CD8-positive, alpha-beta memory T cell (primary cell): ENCODE measurements around the gene PLCD4. TPM values are rescaled to one million over a fixed set of nuclear protein-coding genes. Genes with fewer than 3 reads are reported as not detected.

Experiments
- CTCF ChIA-PET: fragments of 350-600 bp; sonication (Branson Sonifier 250); formaldehyde crosslinking; loops from one replicate; lab custom pipeline; 2021; ENCODE audit warnings: antibody characterized with exemption; lab: Charles Lee
- POLR2A ChIA-PET: fragments of 350-600 bp; sonication (Branson Sonifier 250); formaldehyde crosslinking; loops from one replicate; lab custom pipeline; 2021; ENCODE audit warnings: antibody characterized with exemption; lab: Charles Lee
- DNase-seq, 5 donors: peaks; one replicate each; pipeline versions ENCODE4 v3.0.0 to v3.0.0-alpha.2; 2020 to 2022; ENCODE audit warnings: mixed read lengths in 1 of 5
- H3K27ac ChIP-seq: one replicate; pipeline ENCODE4 v1.7.0; 2013; ENCODE audit warnings: low read depth, mild to moderate bottlenecking, low read length, moderate library complexity
- H3K27me3 ChIP-seq: 2 replicates; pipeline ENCODE4 v1.7.0; 2013; ENCODE audit warnings: low read length, mild to moderate bottlenecking; ENCODE audit not compliant: insufficient read depth, poor library complexity, severe bottlenecking
- H3K36me3 ChIP-seq: 2 replicates; pipeline ENCODE4 v1.7.0; 2013; ENCODE audit warnings: mild to moderate bottlenecking, low read length, moderate library complexity; ENCODE audit not compliant: insufficient read depth
- H3K4me1 ChIP-seq: 2 replicates; pipeline ENCODE4 v1.7.0; 2013; ENCODE audit warnings: mild to moderate bottlenecking, low read length, moderate library complexity; ENCODE audit not compliant: insufficient read depth
- H3K4me3 ChIP-seq: 2 replicates; pipeline ENCODE4 v1.7.0; 2013; ENCODE audit warnings: mild to moderate bottlenecking, low read length
- H3K9me3 ChIP-seq: 2 replicates; pipeline ENCODE4 v1.7.0; 2013; ENCODE audit warnings: mild to moderate bottlenecking, low read length
- H3K27ac Mint-ChIP-seq, 8 donors: one replicate each; pipeline ENCODE4 v1.8.0; 2020 to 2021; ENCODE audit warnings: mixed read lengths in 8 of 8, mild to moderate bottlenecking in 6 of 8, inconsistent platforms in 3 of 8, moderate library complexity in 3 of 8
- H3K27me3 Mint-ChIP-seq, 2 donors: one replicate each; pipeline ENCODE4 v1.8.0; 2020 to 2021; ENCODE audit warnings: mixed read lengths in 2 of 2, mild to moderate bottlenecking in 1 of 2, moderate library complexity in 1 of 2
- H3K36me3 Mint-ChIP-seq, 3 donors: one replicate each; pipeline ENCODE4 v1.8.0; 2020 to 2021; ENCODE audit warnings: mixed read lengths in 3 of 3, inconsistent platforms in 1 of 3, mild to moderate bottlenecking in 1 of 3
- H3K4me1 Mint-ChIP-seq, 3 donors: one replicate each; pipeline ENCODE4 v1.8.0; 2020 to 2021; ENCODE audit warnings: mixed read lengths in 3 of 3, inconsistent platforms in 1 of 3, mild to moderate bottlenecking in 1 of 3
- H3K4me3 Mint-ChIP-seq, 7 donors: one replicate each; pipeline ENCODE4 v1.8.0; 2020 to 2021; ENCODE audit warnings: mixed read lengths in 7 of 7, mild to moderate bottlenecking in 6 of 7, moderate library complexity in 4 of 7, inconsistent platforms in 2 of 7
- H3K9me3 Mint-ChIP-seq, 5 donors: one replicate each; pipeline ENCODE4 v1.8.0; 2020 to 2022; ENCODE audit warnings: mixed read lengths in 5 of 5, mild to moderate bottlenecking in 3 of 5, moderate library complexity in 2 of 5, inconsistent platforms in 1 of 5
- polyA plus RNA-seq: library from polyadenylated mRNA; unstranded; fragments of 300-500 nt; fragmentation: Illumina TruSeq; gene quantifications from one replicate; pipeline ENCODE4 v1.2.3, GENCODE V29; 2021
- total RNA-seq, 2 experiments: library from RNA; stranded (reverse); gene quantifications; one replicate each; pipeline ENCODE4 v1.2.3, GENCODE V29; 2021

PLCD4 gene
- total and polyA plus RNA-seq, 3 experiments from 2014 or later, result 0.16 to 0.49 TPM; not detected in 1

DNA sequence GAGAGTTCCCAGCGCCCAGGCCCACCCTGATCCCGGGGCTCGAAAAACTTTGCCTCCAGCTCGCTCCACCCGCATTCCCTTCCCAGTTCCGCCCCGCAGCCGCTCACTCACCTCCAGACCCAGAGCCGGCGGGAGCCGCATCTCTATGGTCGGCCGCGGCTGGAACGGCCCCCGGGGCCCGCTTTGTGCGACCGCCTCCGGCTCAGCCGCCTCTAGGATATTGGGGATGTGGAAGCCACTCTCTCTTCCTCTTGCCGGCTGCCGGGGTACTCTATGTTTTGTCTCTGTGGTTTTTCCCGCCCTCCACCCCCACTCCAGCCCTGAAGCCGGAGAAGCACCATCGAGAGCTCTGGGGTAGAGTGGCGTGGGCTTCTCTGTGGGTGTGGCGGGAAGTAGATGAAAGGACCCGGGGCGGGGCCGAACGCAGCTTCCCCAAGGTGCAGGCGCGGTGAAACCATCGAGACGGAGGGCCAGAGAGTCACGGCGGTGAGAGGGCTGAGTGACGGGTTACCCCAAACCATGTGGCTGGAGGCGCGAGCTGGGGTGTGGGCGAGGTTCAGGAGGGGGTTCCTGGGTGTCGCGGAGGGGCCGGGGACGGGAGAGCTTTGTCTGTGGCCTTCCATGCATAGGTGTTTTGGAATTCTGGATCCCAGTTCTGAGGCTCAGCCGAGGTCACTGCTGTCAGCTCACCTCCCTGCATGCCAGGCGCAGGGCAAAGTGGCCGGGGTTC, 51.7 kb downstream of the PLCD4 start, which contains the start of the genes BCS1L and ZNF142:
BCS1L (plus strand) TSS at position 426 of the 730 bp plus-strand sequence. CDS start 1,305 bp downstream, outside the sequence.
ZNF142 (minus strand) TSS at position 366 of the 730 bp plus-strand sequence. CDS start 3,194 bp downstream, outside the sequence.
- peak within 1 kb of the TSS; percentile 80 for H3K27ac ChIP-seq
- no peaks in the 10 kb centered on the region for H3K9me3 ChIP-seq
- ChIA-PET POLR2A (interaction anchor here (0.6 to 3.5 kb wide), 9 partner anchors 11 to 547 kb away, joined by 3 to 39 read pairs (median 4); partner anchors contain the start of genes AAMP, PNKD, RNF25 and STK36), CTCF (interaction anchor here (0.7 to 4.8 kb wide), 13 partner anchors 11 to 303 kb away, joined by 3 to 40 read pairs (median 4); partner anchors contain the start of genes CATIP, RNF25, STK36 and WNT10A)
- Mint-ChIP-seq H3K4me1 (peaks cover 26 to 44% (median 43%) of the 10 kb centered on the region in 3 donors), H3K4me3 (peak within 1 kb of the TSS; percentile 90 to 98 (median 94)), H3K9me3 (no peaks in the 10 kb centered on the region), H3K36me3 (peaks cover 0 to 70% (median 19%) of the 10 kb centered on the region in 3 donors), H3K27me3 (no peaks in the 10 kb centered on the region), H3K27ac (peak within 1 kb of the TSS; percentile 61 to 98 (median 94))
- H3K36me3 ChIP-seq, result peaks cover 26% of the 10 kb centered on the region
- H3K27me3 ChIP-seq, result no peaks in the 10 kb centered on the region
- peak; percentile 79 to 93 (median 88) for DNase-seq
- H3K4me3 ChIP-seq, result peak within 1 kb of the TSS; percentile 88
- H3K4me1 ChIP-seq, result peaks cover 19% of the 10 kb centered on the region

GRCh38 chr2:218659988-218660358, 52.3 kb downstream of the PLCD4 start:
- H3K36me3 ChIP-seq, result peaks cover 31% of the 10 kb centered on the region
- POLR2A ChIA-PET, result interaction anchor here (0.5 to 3.5 kb wide), 9 partner anchors 11 to 546 kb away, joined by 3 to 39 read pairs (median 5); partner anchors contain the start of genes RNF25, STK36 and TTLL4

GRCh38 chr2:218662377-218662776, 54.7 kb downstream of the PLCD4 start:
- no peaks in the 10 kb centered on the region for H3K27me3 ChIP-seq
- H3K4me1 ChIP-seq, result peaks cover 19% of the 10 kb centered on the region
- H3K27ac ChIP-seq, result no peak overlapping the region
- H3K4me3 Mint-ChIP-seq, result peak overlapping the region in 1 of 7 donors; percentile 37
- peak overlapping the region in 2 of 8 donors; percentile 42 to 58 for H3K27ac Mint-ChIP-seq
- peaks cover 0 to 69% (median 22%) of the 10 kb centered on the region in 3 donors for H3K36me3 Mint-ChIP-seq
- no peaks in the 10 kb centered on the region for H3K27me3 Mint-ChIP-seq
- no peak overlapping the region for H3K4me3 ChIP-seq
- H3K4me1 Mint-ChIP-seq, result peaks cover 24 to 32% (median 30%) of the 10 kb centered on the region in 3 donors
- ChIA-PET POLR2A (no interaction called here), CTCF (interaction anchor here (0.8 kb wide), 1 partner anchor 190 kb away, joined by 3 read pairs; no protein-coding TSS in a partner anchor)
- H3K36me3 ChIP-seq, result peaks cover 35% of the 10 kb centered on the region
- DNase-seq, result no peak
- H3K9me3 Mint-ChIP-seq, result no peaks in the 10 kb centered on the region
- H3K9me3 ChIP-seq, result no peaks in the 10 kb centered on the region

More at GRCh38 chr2:218659988-218660358, 52.3 kb downstream of the PLCD4 start:
- Mint-ChIP-seq H3K27me3 (no peaks in the 10 kb centered on the region), H3K9me3 (no peaks in the 10 kb centered on the region), H3K27ac (peak overlapping the region; percentile 61 to 98 (median 94)), H3K36me3 (peaks cover 0 to 70% (median 24%) of the 10 kb centered on the region in 3 donors), H3K4me1 (peaks cover 26 to 44% (median 43%) of the 10 kb centered on the region in 3 donors), H3K4me3 (peak overlapping the region; percentile 90 to 98 (median 94))
- DNase-seq, result no peak
- Histone ChIP-seq H3K9me3 (no peaks in the 10 kb centered on the region), H3K4me1 (peaks cover 19% of the 10 kb centered on the region), H3K4me3 (peak overlapping the region; percentile 88), H3K27me3 (no peaks in the 10 kb centered on the region), H3K27ac (peak overlapping the region; percentile 33)
- CTCF ChIA-PET, result interaction anchor here (0.7 to 4.8 kb wide), 9 partner anchors 12 to 303 kb away, joined by 3 to 40 read pairs (median 7); partner anchors contain the start of genes CATIP, RNF25 and STK36

DNA sequence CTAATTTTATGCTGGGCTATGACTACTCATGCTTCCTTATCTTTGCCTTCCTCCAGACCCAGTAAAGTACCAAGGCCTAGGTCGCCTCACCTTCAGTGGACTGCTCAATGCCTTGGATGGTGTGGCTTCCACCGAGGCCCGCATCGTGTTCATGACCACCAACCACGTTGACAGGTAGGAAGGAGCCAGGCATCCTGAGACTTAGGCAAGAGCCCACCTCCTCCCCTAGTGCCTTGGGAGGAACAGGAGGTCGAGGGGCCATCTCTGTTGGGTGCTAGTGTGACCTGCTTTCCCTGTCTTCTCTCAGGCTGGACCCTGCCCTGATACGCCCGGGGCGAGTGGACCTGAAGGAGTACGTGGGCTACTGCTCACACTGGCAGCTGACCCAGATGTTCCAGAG, 55.1 kb downstream of the PLCD4 start:
- ChIA-PET POLR2A (no interaction called here), CTCF (interaction anchor here (0.8 kb wide), 1 partner anchor 190 kb away, joined by 3 read pairs; no protein-coding TSS in a partner anchor)
- H3K27me3 ChIP-seq, result no peaks in the 10 kb centered on the region
- H3K36me3 ChIP-seq, result peaks cover 39% of the 10 kb centered on the region
- H3K27ac Mint-ChIP-seq, result no peak overlapping the region
- H3K4me1 ChIP-seq, result peaks cover 18% of the 10 kb centered on the region
- DNase-seq, result no peak
- H3K4me3 ChIP-seq, result no peak overlapping the region
- H3K36me3 Mint-ChIP-seq, result peaks cover 0 to 71% (median 22%) of the 10 kb centered on the region in 3 donors
- H3K4me1 Mint-ChIP-seq, result peaks cover 21 to 27% (median 26%) of the 10 kb centered on the region in 3 donors
- H3K27ac ChIP-seq, result no peak overlapping the region
- no peaks in the 10 kb centered on the region for H3K27me3 Mint-ChIP-seq
- H3K4me3 Mint-ChIP-seq, result peak overlapping the region in 1 of 7 donors; percentile 72
- no peaks in the 10 kb centered on the region for H3K9me3 Mint-ChIP-seq
- H3K9me3 ChIP-seq, result no peaks in the 10 kb centered on the region

DNA sequence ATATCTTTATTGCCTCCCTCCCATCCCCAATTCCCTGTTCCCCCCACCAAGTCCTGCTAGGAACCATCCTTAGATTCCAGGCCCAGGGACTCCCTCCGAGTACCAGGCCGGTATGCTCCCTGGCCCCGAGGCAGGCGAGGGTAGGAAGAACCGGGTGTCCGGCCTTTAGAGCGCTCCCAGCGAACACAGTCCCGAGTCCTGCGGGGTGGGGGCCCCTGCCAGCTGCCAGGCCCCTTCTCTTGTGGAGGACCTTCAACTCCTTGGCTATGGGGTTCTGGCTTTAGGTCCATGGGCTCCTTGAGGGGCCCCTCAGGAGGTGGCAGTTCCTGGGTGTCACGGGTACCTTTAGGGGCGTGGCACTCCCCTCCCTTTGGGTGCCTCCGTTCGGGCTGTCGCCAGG, 56.2 kb downstream of the PLCD4 start:
- peaks cover 48% of the 10 kb centered on the region for H3K36me3 ChIP-seq

DNA sequence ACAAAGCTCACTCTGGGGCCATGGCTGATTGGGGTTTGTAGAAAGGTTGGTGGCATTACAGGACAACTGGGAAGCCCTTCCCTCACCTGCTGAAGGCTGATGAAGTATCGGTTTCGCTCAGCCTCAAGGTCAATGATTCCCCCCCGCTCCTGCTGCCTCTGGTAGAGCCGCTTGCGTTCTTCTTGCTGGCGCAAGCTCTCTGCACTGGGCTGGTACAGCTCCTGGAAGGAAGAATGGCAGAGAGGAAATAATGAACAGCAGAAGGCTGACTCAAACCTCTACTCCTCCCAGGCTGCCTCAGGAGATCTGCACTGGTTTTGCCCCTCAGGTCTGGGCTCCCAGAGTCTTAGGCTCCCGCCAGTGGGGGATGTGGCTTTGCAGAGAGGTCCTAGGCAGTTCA, 57.0 kb downstream of the PLCD4 start:
- Histone ChIP-seq H3K36me3 (peaks cover 48% of the 10 kb centered on the region), H3K4me1 (peaks cover 9% of the 10 kb centered on the region), H3K27ac (no peak overlapping the region), H3K27me3 (no peaks in the 10 kb centered on the region), H3K9me3 (no peaks in the 10 kb centered on the region), H3K4me3 (no peak overlapping the region)
- peak overlapping the region in 1 of 8 donors; percentile 23 for H3K27ac Mint-ChIP-seq
- no peaks in the 10 kb centered on the region for H3K27me3 Mint-ChIP-seq
- no peak for DNase-seq
- H3K9me3 Mint-ChIP-seq, result no peaks in the 10 kb centered on the region
- H3K4me1 Mint-ChIP-seq, result peaks cover 8 to 17% (median 9%) of the 10 kb centered on the region in 3 donors
- H3K4me3 Mint-ChIP-seq, result peak overlapping the region in 1 of 7 donors; percentile 27
- H3K36me3 Mint-ChIP-seq, result peaks cover 0 to 72% (median 27%) of the 10 kb centered on the region in 3 donors
- ChIA-PET POLR2A (no interaction called here), CTCF (no interaction called here)

More for the DNA sequence above, 56.2 kb downstream of the PLCD4 start:
- peaks cover 0 to 75% (median 27%) of the 10 kb centered on the region in 3 donors for H3K36me3 Mint-ChIP-seq
- H3K27ac ChIP-seq, result no peak overlapping the region
- H3K4me3 ChIP-seq, result no peak overlapping the region
- H3K4me3 Mint-ChIP-seq, result no peak overlapping the region
- H3K9me3 Mint-ChIP-seq, result no peaks in the 10 kb centered on the region
- peaks cover 12 to 18% (median 17%) of the 10 kb centered on the region in 3 donors for H3K4me1 Mint-ChIP-seq
- H3K27me3 Mint-ChIP-seq, result no peaks in the 10 kb centered on the region
- CTCF ChIA-PET, result no interaction called here
- no peaks in the 10 kb centered on the region for H3K9me3 ChIP-seq
- no peaks in the 10 kb centered on the region for H3K27me3 ChIP-seq
- H3K4me1 ChIP-seq, result peaks cover 9% of the 10 kb centered on the region
- H3K27ac Mint-ChIP-seq, result no peak overlapping the region
- POLR2A ChIA-PET, result no interaction called here
- DNase-seq, result no peak

DNA sequence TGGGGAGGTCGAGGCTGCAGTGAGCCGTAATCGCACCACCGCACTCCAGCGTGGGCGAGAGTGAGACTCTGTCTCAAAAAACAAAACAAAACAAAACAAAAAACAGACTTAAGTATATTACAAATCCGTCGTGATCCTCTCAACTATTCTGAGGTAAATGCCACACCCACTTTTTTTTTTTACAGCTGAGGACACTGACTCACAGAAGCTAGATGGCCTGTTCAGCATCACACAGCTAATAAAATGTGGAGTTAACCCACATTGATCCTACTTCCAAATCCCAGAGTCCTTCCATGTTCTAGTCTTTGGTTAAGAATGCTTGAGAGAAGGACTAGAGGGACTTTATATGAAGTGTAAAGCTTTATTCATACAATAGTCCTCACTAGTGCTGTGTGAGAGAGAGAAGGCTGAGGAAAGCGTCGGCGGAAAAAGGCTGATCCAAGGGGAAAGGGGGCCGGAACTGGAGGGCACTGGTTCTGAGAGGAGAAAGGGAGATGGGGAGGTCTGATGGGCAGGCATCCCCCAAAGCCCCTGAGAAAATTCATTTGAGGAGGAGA, 63.5 kb downstream of the PLCD4 start:
- no peaks in the 10 kb centered on the region for H3K9me3 Mint-ChIP-seq
- peak overlapping the region; percentile 82 for H3K27ac ChIP-seq
- ChIA-PET POLR2A (interaction anchor here (3.5 kb wide), 1 partner anchor 12 kb away, joined by 39 read pairs; the partner anchor contains the start of genes BCS1L and ZNF142), CTCF (interaction anchor here (1.3 to 3.0 kb wide), 4 partner anchors 12 to 176 kb away, joined by 3 to 34 read pairs (median 10); partner anchors contain the start of genes BCS1L, TTLL4 and ZNF142)
- H3K27me3 ChIP-seq, result no peaks in the 10 kb centered on the region
- peak overlapping the region; percentile 85 to 99 (median 98) for H3K27ac Mint-ChIP-seq
- peaks cover 17% of the 10 kb centered on the region for H3K4me1 ChIP-seq
- H3K4me3 ChIP-seq, result peak overlapping the region; percentile 97
- H3K4me3 Mint-ChIP-seq, result peak overlapping the region; percentile 89 to 100 (median 98)
- H3K36me3 Mint-ChIP-seq, result peaks cover 0 to 46% (median 9%) of the 10 kb centered on the region in 3 donors
- no peak for DNase-seq
- H3K4me1 Mint-ChIP-seq, result peaks cover 21 to 35% (median 23%) of the 10 kb centered on the region in 3 donors
- no peaks in the 10 kb centered on the region for H3K27me3 Mint-ChIP-seq
- H3K36me3 ChIP-seq, result peaks cover 19% of the 10 kb centered on the region
- H3K9me3 ChIP-seq, result no peaks in the 10 kb centered on the region
